HepG2 (cell line): Measurements from ENCODE around the gene TP73. TPM values are rescaled to one million over a fixed set of nuclear protein-coding genes. Genes with fewer than 3 reads are reported as not detected.

Experiments
- ATAC-seq: fragments of 200-7000 bp; cut with Tn5 transposase; 3 replicates; pipeline ENCODE4 v1.9.1; 2020; ENCODE audit warnings: mild to moderate bottlenecking, moderate library complexity
- BruUV-seq: library from RNA; stranded (reverse); fragments of 400-500 nt; replicated peaks from 2 replicates; lab custom pipeline; 2021; lab: Mats Ljungman, UMichigan
- CTCF ChIA-PET: fragments of 300-600 bp; formaldehyde crosslinking; extraction: SDS; loops from one replicate; lab custom pipeline; 2021; ENCODE audit warnings: low total read pairs, inconsistent platforms, low intra/inter-chr PET ratio; lab: Yijun Ruan, JAX
- POLR2A ChIA-PET: fragments of 350-600 bp; sonication (Branson Sonifier 250); formaldehyde crosslinking; loops from one replicate; lab custom pipeline; 2020; ENCODE audit warnings: antibody characterized with exemption, inconsistent platforms; lab: Yijun Ruan, JAX
- DNase-seq: peaks from one replicate; pipeline ENCODE4 v3.0.0-alpha.2; 2015; ENCODE audit warnings: low spot score
- FAIRE-seq: peaks from 3 replicates; lab custom pipeline; 2011; peaks lifted over from hg19 to GRCh38; lab: Jason Lieb, UNC
- H2AFZ ChIP-seq: one replicate; pipeline ENCODE4 v1.6.1; 2011; ENCODE audit warnings: low read length, inconsistent platforms
- H3K27ac ChIP-seq: fragments of 300-600 bp; 3 replicates; pipeline ENCODE4 v1.8.0; 2011; ENCODE audit warnings: mixed run types, mild to moderate bottlenecking, mixed read lengths, low read length, inconsistent platforms; ENCODE audit not compliant: insufficient read depth; ENCODE audit errors: extremely low read length
- H3K27me3 ChIP-seq, 2 experiments: fragments of 200-600 bp in 1 of 2; 2 replicates in 1 of 2; 3 replicates in 1 of 2; pipeline versions ENCODE4 v1.6.0 to v1.8.0; 2011; ENCODE audit warnings: low read length in 2 of 2, mild to moderate bottlenecking in 2 of 2, moderate library complexity in 2 of 2, inconsistent platforms in 1 of 2; ENCODE audit not compliant: insufficient read depth in 2 of 2, control insufficient read depth in 1 of 2
- H3K36me3 ChIP-seq, 2 experiments: fragments of 200-600 bp in 1 of 2; replicated peaks in 1 of 2; 2 replicates in 1 of 2; 3 replicates in 1 of 2; pipeline versions ENCODE4 v1.5.1 to v1.8.0; 2011; ENCODE audit warnings: low read length in 2 of 2, inconsistent platforms in 1 of 2; ENCODE audit not compliant: insufficient read depth in 2 of 2, control insufficient read depth in 1 of 2
- H3K4me1 ChIP-seq: 2 replicates; pipeline ENCODE4 v1.5.1; 2012; ENCODE audit warnings: low read length, inconsistent platforms; ENCODE audit not compliant: insufficient read depth
- H3K4me2 ChIP-seq: 2 replicates; pipeline ENCODE4 v1.6.0; 2011; ENCODE audit warnings: low read depth, low read length, inconsistent platforms
- H3K4me3 ChIP-seq, 3 experiments: fragments of 200-600 bp in 1 of 3; sonication (generic), shearing (Covaris generic) in 1 of 3; replicated peaks in 1 of 3; 2 replicates each; pipeline ENCODE4 v1.5.1; 2011 to 2016; ENCODE audit warnings: low read length in 3 of 3, inconsistent platforms in 2 of 3, low read depth in 2 of 3, mild to moderate bottlenecking in 2 of 3, control low read depth in 1 of 3, mixed read lengths in 1 of 3; ENCODE audit not compliant: insufficient read depth in 1 of 3
- H3K79me2 ChIP-seq: one replicate; pipeline ENCODE4 v1.6.1; 2011; ENCODE audit warnings: low read length, inconsistent platforms; ENCODE audit not compliant: insufficient read depth
- H3K9ac ChIP-seq: 2 replicates; pipeline ENCODE4 v1.6.0; 2011; ENCODE audit warnings: mild to moderate bottlenecking, low read depth, low read length, inconsistent platforms; ENCODE audit not compliant: insufficient read depth
- H3K9me3 ChIP-seq: 2 replicates; pipeline ENCODE4 v1.5.1; 2012; ENCODE audit warnings: mild to moderate bottlenecking, low read length
- H4K20me1 ChIP-seq: 2 replicates; pipeline ENCODE4 v1.6.0; 2011; ENCODE audit warnings: inconsistent platforms, mild to moderate bottlenecking, low read length, moderate library complexity; ENCODE audit not compliant: insufficient read depth
- FOSL2 ChIP-seq: sonication (generic); formaldehyde crosslinking; IDR thresholded peaks from 2 replicates; pipeline ENCODE4 v1.4.0; 2020; ENCODE audit warnings: missing genetic modification reagents
- GLI4 ChIP-seq: sonication (generic); formaldehyde crosslinking; IDR thresholded peaks from 2 replicates; pipeline ENCODE4 v1.5.1; 2020; ENCODE audit warnings: missing genetic modification reagents, mild to moderate bottlenecking, moderate library complexity, borderline replicate concordance
- KLF15 ChIP-seq: sonication (generic); formaldehyde crosslinking; IDR thresholded peaks from 2 replicates; pipeline ENCODE4 v1.8.1; 2023; ENCODE audit warnings: borderline replicate concordance, mild to moderate bottlenecking, inconsistent platforms, missing genetic modification reagents, mixed read lengths
- MED13 ChIP-seq: sonication (generic); formaldehyde crosslinking; IDR thresholded peaks from 2 replicates; pipeline ENCODE4 v1.5.0; 2020; ENCODE audit warnings: missing genetic modification reagents
- NCOA1 ChIP-seq: sonication (generic); formaldehyde crosslinking; IDR thresholded peaks from 2 replicates; pipeline ENCODE4 v1.9.0; 2021; ENCODE audit warnings: missing genetic modification reagents
- RBAK ChIP-seq: sonication (generic); formaldehyde crosslinking; IDR thresholded peaks from 2 replicates; pipeline ENCODE4 v1.5.1; 2020; ENCODE audit warnings: mild to moderate bottlenecking, missing genetic modification reagents
- RFX5 ChIP-seq: IDR thresholded peaks from 2 replicates; pipeline ENCODE4 v1.6.1; 2011; ENCODE audit warnings: low read depth, low read length, improper control_type of control experiment
- SMC3 ChIP-seq: IDR thresholded peaks from 2 replicates; pipeline ENCODE4 v1.6.1; 2011; ENCODE audit warnings: low read length, improper control_type of control experiment
- TBP ChIP-seq: sonication (generic); formaldehyde crosslinking; IDR thresholded peaks from 2 replicates; pipeline ENCODE4 v1.5.0; 2020; ENCODE audit warnings: missing genetic modification reagents
- YEATS4 ChIP-seq: sonication (generic); formaldehyde crosslinking; IDR thresholded peaks from 2 replicates; pipeline ENCODE4 v1.4.0; 2020; ENCODE audit warnings: missing genetic modification reagents, borderline replicate concordance
- ZFP62 ChIP-seq: sonication (generic); formaldehyde crosslinking; IDR thresholded peaks from 2 replicates; pipeline ENCODE4 v1.4.0; 2020; ENCODE audit warnings: missing genetic modification reagents
- ZFYVE20 ChIP-seq: sonication (generic); formaldehyde crosslinking; IDR thresholded peaks from 2 replicates; pipeline ENCODE4 v1.8.0; 2023; ENCODE audit warnings: low read depth, mild to moderate bottlenecking, moderate library complexity, missing genetic modification reagents, borderline replicate concordance
- ZNF337 ChIP-seq: sonication (generic); formaldehyde crosslinking; IDR thresholded peaks from 2 replicates; pipeline ENCODE4 v1.5.1; 2020; ENCODE audit warnings: missing genetic modification reagents, low read depth, mild to moderate bottlenecking, borderline replicate concordance
- WGBS: methylation state at CpG from one replicate; pipeline ENCODE4 v1.1.6; 2017; ENCODE audit warnings: low lambda C conversion rate; 5-methylcytosine and 5-hydroxymethylcytosine counted together
- in situ Hi-C: cut with HindIII; loops from 2 replicates; pipeline ENCODE4 v1.10.0; 2017; ENCODE audit warnings: low pct_unique_long_range_greater_than_20kb; ENCODE audit not compliant: extremely low pct_ligation_motif_present
- intact Hi-C: fragments of 100-400 bp; cut with micrococcal nuclease; formaldehyde crosslinking; loops from one replicate; pipeline ENCODE4 v1.10.0; 2022; ENCODE audit not compliant: unreplicated experiment
- polyA plus RNA-seq, 8 experiments: library from polyadenylated mRNA; depleted of rRNA in 3 of 8; stranded (reverse) in 7 of 8; unstranded in 1 of 8; fragments of >200 nt; fragmentation: Illumina TruSeq in 4 of 8; extraction: Trizol in 4 of 8; gene quantifications; 2 replicates each; pipeline versions ENCODE4 v1.2.1 to v1.2.3, GENCODE V29; 2011 to 2016; ENCODE audit warnings: low read depth in 4 of 8, missing spikeins in 1 of 8, mixed read lengths in 1 of 8; ENCODE audit not compliant: insufficient read depth in 1 of 8
- total RNA-seq, 5 experiments: library from RNA; depleted of rRNA; stranded (reverse); fragments of >200 nt; fragmentation: Illumina TruSeq; extraction: Trizol; gene quantifications; 2 replicates each; pipeline ENCODE4 v1.2.3, GENCODE V29; 2016; ENCODE audit warnings: low read depth in 1 of 5

TP73 gene
- total and polyA plus RNA-seq, 2 of the 13 experiments (the other 11 are each of a cell fraction or from before 2014, with no cell fraction given) = 0.49 to 1.1 TPM

GRCh38 chr1:3687504-3687903 lies 35.2 kb downstream of the TP73 start:
- ChIA-PET POLR2A (no interaction called here), CTCF (no interaction called here)
- TF ChIP-seq SMC3 (no peak), FOSL2 (CRISPR knock-in tag) (no peak), MED13 (CRISPR knock-in tag) (no peak), GLI4 (CRISPR knock-in tag) (no peak)
- ATAC-seq = no peak
- Histone ChIP-seq H3K9me3 (no peaks in the 10 kb centered on the region), H2AFZ (no peak overlapping the region), H3K4me3 (no peak overlapping the region), H3K27ac (no peak overlapping the region), H4K20me1 (no peaks in the 10 kb centered on the region), H3K9ac (no peak overlapping the region), H3K4me2 (no peak overlapping the region), H3K36me3 (no peaks in the 10 kb centered on the region; a peak in 1 of 5 replicates), H3K79me2 (no peaks in the 10 kb centered on the region), H3K27me3 (no peaks in the 10 kb centered on the region; a peak in 1 of 5 replicates), H3K4me1 (no peaks in the 10 kb centered on the region)
- no peak for FAIRE-seq
- in situ Hi-C loops = loop anchor here (5.0 kb wide), 1 partner anchor 35 kb away; no protein-coding TSS in a partner anchor
- DNase-seq = no peak
- 87% methylated on average over 6 of the region's 12 CpGs for WGBS
- BruUV-seq = no TSS peak
- intact Hi-C loops = no loop called here

- no peaks in the 10 kb centered on the region; a peak in 1 of 5 replicates for H3K27me3 ChIP-seq
- H3K79me2 ChIP-seq = no peaks in the 10 kb centered on the region
- ChIA-PET CTCF (no interaction called here), POLR2A (no interaction called here)
- no peak overlapping the region for H3K4me2 ChIP-seq
- no peak overlapping the region for H3K9ac ChIP-seq
- no peaks in the 10 kb centered on the region; a peak in 1 of 5 replicates for H3K36me3 ChIP-seq
- H4K20me1 ChIP-seq = no peaks in the 10 kb centered on the region
- in situ Hi-C loops = loop anchor here (5.0 kb wide), 1 partner anchor 34 kb away; no protein-coding TSS in a partner anchor
- FAIRE-seq = no peak
- H3K4me1 ChIP-seq = no peaks in the 10 kb centered on the region
- H3K27ac ChIP-seq = no peak overlapping the region
- no peak for ATAC-seq
- no peaks in the 10 kb centered on the region for H3K9me3 ChIP-seq
- no TSS peak for BruUV-seq
- DNase-seq = no peak
- TF ChIP-seq KLF15 (CRISPR knock-in tag) (no peak), YEATS4 (CRISPR knock-in tag) (no peak), ZFYVE20 (CRISPR knock-in tag) (no peak), NCOA1 (no peak), RFX5 (no peak), TBP (CRISPR knock-in tag) (no peak), ZFP62 (no peak), RBAK (CRISPR knock-in tag) (no peak), ZNF337 (CRISPR knock-in tag) (no peak)
- TF ChIP-seq, all 625 proteins: peak for 0
- Histone ChIP-seq H3K4me3 (no peak overlapping the region), H2AFZ (no peak overlapping the region)
- WGBS = 94% methylated on average over 19 of the region's 29 CpGs
- intact Hi-C loops = no loop called here
These were observed 36.2 kb downstream of the TP73 start for GRCh38 chr1:3688356-3689137.
